Measurements from ENCODE around the gene SUPT7L. TPM values are rescaled to one million over a fixed set of nuclear protein-coding genes. Genes with fewer than 3 reads are reported as not detected.

The SUPT7L gene
- total RNA-seq, 1 experiment from 2014 or later = 22.4 TPM

GRCh38 chr2:27651056-27651455 is 12.4 kb downstream of the SUPT7L start:
- intact Hi-C loops (cut with micrococcal nuclease; ENCODE audit: unreplicated experiment) = no loop called here
- Histone ChIP-seq H3K27ac (ENCODE audit: low read length) (no peak overlapping the region), H3K27me3 (ENCODE audit: control insufficient read depth, insufficient read depth, low read length) (no peaks in the 10 kb centered on the region), H3K36me3 (ENCODE audit: control insufficient read depth, insufficient read depth, low read length) (peaks cover 25% of the 10 kb centered on the region), H3K4me3 (ENCODE audit: low read depth in 2 of 2, low read length in 2 of 2) (no peak overlapping the region), H3K9me3 (ENCODE audit: control insufficient read depth, insufficient read depth, low read depth, low read length) (no peaks in the 10 kb centered on the region), H3K4me1 (ENCODE audit: control insufficient read depth, insufficient read depth, low read length) (no peaks in the 10 kb centered on the region)
- POLR2A ChIA-PET = no interaction called here
- no TSS peak for BruUV-seq (replicated peaks)
- in situ Hi-C loops (cut with HindIII; ENCODE audit: low pct_unique_long_range_greater_than_20kb, low sequenced_read_pairs) = no loop called here
- DNase-seq (ENCODE audit: low read depth, low spot score) (no peak), ATAC-seq (no peak)
- CTCF ChIA-PET = no interaction called here
- TF ChIP-seq SIN3A (IDR thresholded peaks at IDR 0.05; ENCODE audit: borderline replicate concordance, insufficient read depth, low read depth, low read length) (no peak), TCF7L2 (IDR thresholded peaks at IDR 0.05; ENCODE audit: low read depth, low read length) (no peak), REST (IDR thresholded peaks at IDR 0.05; ENCODE audit: insufficient read depth in 1 of 2, low read depth in 2 of 2, low read length in 1 of 2) (no peak), POLR2AphosphoS5 (IDR thresholded peaks at IDR 0.05; ENCODE audit: low read depth, low read length) (no peak), CTCF (IDR thresholded peaks at IDR 0.05) (no peak)

GRCh38 chr2:27647737-27648136 is 15.7 kb downstream of the SUPT7L start:
- no peaks in the 10 kb centered on the region for H3K4me1 ChIP-seq (ENCODE audit: control insufficient read depth, insufficient read depth, low read length)
- H3K27me3 ChIP-seq (ENCODE audit: control insufficient read depth, insufficient read depth, low read length) = no peaks in the 10 kb centered on the region
- intact Hi-C loops (cut with micrococcal nuclease; ENCODE audit: unreplicated experiment) (no loop called here), in situ Hi-C loops (cut with HindIII; ENCODE audit: low pct_unique_long_range_greater_than_20kb, low sequenced_read_pairs) (no loop called here)
- H3K36me3 ChIP-seq (ENCODE audit: control insufficient read depth, insufficient read depth, low read length) = peaks cover 25% of the 10 kb centered on the region
- POLR2A ChIA-PET = no interaction called here
- DNase-seq (ENCODE audit: low read depth, low spot score) = no peak
- TF ChIP-seq POLR2AphosphoS5 (IDR thresholded peaks at IDR 0.05; ENCODE audit: low read depth, low read length) (no peak), REST (IDR thresholded peaks at IDR 0.05; ENCODE audit: insufficient read depth in 1 of 2, low read depth in 2 of 2, low read length in 1 of 2) (no peak), SIN3A (IDR thresholded peaks at IDR 0.05; ENCODE audit: borderline replicate concordance, insufficient read depth, low read depth, low read length) (no peak), TCF7L2 (IDR thresholded peaks at IDR 0.05; ENCODE audit: low read depth, low read length) (no peak), CTCF (IDR thresholded peaks at IDR 0.05) (no peak)
- CTCF ChIA-PET = no interaction called here
- BruUV-seq (replicated peaks) = no TSS peak
- ATAC-seq = no peak
- no peak overlapping the region for H3K4me3 ChIP-seq (ENCODE audit: low read depth in 2 of 2, low read length in 2 of 2)
- H3K27ac ChIP-seq (ENCODE audit: low read length) = no peak overlapping the region
- no peaks in the 10 kb centered on the region for H3K9me3 ChIP-seq (ENCODE audit: control insufficient read depth, insufficient read depth, low read depth, low read length)

Measured in Panc1 (cell line).